GM10266 (cell line): ENCODE measurements around the gene MAPK8IP3.

ENCODE experiments used
- DNase-seq: peaks from one replicate; pipeline ENCODE4 v3.0.0; 2012; ENCODE audit errors: extremely low spot score
- TF ChIP-seq, protein P1 (sequence below): IDR thresholded peaks from 2 replicates; pipeline ENCODE4 v1.5.1; 2012; ENCODE audit warnings: mild to moderate bottlenecking, low read depth; ENCODE audit not compliant: control insufficient read depth, insufficient read depth; ENCODE audit errors: missing control alignments

MAPK8IP3 gene

DNA sequence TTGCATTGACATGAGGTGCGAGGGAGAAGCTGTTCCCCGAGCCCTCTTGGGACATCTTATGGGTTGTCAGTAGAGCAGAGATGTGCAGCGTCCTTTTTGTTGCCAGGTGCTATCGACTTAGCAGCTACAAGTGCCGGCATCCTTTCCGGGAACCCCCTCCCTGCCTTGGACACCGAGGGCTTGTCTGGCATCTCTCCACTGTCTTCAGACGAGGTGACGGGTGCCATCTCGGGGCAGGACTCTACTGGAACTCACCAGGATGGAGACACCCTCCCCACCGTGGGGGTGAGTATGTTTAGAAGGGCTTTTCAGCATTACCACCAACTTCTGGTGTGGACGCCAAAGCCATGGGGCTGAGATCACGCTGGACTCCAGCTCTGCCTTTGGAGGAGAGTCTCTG lies 39.7 kb upstream of the MAPK8IP3 start:
- DNase-seq, result no peak
- TF ChIP-seq, protein P1, sequence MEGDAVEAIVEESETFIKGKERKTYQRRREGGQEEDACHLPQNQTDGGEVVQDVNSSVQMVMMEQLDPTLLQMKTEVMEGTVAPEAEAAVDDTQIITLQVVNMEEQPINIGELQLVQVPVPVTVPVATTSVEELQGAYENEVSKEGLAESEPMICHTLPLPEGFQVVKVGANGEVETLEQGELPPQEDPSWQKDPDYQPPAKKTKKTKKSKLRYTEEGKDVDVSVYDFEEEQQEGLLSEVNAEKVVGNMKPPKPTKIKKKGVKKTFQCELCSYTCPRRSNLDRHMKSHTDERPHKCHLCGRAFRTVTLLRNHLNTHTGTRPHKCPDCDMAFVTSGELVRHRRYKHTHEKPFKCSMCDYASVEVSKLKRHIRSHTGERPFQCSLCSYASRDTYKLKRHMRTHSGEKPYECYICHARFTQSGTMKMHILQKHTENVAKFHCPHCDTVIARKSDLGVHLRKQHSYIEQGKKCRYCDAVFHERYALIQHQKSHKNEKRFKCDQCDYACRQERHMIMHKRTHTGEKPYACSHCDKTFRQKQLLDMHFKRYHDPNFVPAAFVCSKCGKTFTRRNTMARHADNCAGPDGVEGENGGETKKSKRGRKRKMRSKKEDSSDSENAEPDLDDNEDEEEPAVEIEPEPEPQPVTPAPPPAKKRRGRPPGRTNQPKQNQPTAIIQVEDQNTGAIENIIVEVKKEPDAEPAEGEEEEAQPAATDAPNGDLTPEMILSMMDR, result no peak

DNA sequence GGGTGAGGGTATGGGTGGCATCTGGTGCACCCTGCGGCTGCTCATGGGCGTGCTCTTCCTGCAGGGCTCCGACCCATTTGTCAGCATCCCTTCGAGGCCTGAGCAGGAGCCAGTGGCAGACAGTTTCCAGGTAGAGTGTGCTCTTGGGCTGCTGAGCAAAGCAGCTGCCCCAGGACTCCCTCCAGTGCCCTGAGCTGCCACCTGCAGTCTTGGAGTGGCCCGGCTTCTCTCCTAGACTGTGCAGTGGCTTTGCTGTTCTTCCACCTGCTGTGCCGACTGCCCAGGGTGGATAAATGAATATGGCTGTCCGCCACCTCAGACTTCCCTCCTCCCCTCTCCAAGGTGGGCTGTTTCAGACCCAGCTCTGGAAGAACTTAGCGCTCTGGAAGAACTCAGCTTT lies 38.7 kb upstream of the MAPK8IP3 start:
- no peak for DNase-seq
- TF ChIP-seq, protein P1, result no peak

DNA sequence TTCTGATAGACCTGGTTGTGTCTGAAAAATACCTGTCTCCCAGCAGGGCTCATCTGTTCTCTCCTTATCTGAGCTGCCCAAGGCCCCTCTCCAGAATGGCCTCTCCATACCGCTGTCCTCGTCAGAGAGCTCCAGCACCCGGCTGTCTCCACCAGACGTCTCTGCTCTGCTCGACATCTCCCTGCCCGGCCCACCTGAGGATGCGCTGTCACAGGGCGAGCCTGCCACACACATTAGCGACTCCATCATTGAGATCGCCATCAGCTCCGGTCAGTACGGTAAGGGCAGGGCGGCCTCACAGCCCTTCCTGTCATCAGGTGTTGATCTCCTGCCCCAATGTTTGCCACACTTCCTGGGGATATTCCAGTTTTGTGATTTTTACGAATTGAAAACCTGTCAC lies 38.1 kb upstream of the MAPK8IP3 start:
- no peak for DNase-seq
- TF ChIP-seq, protein P1, result no peak

DNA sequence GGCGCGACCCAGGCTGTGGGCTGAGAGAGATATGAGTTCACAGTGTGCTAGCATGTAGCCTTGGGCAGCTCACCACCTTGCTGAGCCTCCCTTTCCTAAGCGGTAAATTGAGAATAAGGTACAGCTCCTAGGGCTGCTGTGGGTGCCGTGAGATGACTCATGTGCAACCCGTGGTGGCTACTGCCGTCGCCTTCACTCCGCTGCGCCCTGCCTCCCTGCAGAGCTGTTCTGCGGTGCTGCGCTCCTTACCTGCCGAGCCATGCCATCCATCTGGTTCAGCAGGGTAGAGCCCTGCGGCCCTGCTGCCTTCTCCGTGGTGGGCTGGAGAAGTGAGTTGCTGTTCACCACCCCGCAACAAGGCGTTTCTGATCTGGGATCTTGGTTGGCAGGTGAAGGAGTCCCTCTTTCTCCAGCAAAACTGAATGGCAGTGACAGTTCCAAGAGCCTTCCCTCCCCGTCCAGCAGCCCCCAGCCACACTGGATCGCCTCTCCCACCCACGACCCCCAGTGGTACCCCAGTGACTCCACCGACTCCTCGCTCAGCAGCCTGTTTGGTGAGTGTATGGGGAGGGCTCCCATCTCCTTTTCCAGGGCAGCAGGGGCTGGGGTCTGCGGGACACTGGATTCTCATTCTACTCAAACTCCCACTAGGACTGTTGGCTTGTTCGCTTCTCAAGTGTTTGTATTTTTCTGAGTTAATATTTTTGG lies 37.2 kb upstream of the MAPK8IP3 start:
- TF ChIP-seq, protein P1, result no peak
- no peak for DNase-seq

DNA sequence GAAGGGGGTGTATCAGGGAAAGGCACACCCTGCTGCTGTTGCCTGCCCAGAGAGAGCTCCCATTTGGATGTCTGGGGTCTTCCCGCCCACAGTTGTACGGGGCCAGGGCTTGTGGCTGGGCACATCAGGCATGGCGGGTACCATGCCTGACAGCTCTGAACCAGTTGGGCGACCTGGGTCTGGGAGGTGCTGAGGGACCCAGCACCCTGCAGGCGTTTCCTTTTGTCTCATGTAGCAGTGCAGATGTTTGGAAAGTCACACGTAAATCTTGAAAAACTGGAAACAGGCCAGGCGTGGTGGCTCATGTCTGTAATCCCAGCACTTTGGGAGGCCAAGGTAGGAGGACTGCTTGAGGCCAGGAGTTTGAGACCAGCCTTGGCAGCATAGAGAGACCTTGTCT lies 36.3 kb upstream of the MAPK8IP3 start:
- DNase-seq, result no peak
- TF ChIP-seq, protein P1, result no peak

DNA sequence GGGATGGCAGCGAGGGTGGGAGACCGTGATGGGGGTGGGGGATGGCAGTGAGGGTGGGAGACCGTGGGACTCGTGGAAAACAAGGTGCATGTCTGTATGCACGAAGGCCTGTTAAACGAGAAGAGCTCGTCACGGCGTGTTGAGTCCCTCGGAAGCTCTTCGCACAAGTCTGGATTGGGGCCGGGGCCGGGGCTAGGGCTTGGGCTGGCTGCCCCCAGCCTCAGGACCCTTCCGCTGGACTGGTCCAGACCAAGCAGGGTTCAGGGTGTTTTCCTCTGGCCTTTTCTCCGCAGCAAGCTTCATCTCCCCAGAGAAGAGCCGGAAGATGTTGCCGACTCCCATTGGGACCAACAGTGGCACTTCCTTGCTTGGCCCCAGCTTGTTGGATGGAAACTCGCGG lies 35.6 kb upstream of the MAPK8IP3 start:
- TF ChIP-seq, protein P1, result no peak
- DNase-seq, result no peak

DNA sequence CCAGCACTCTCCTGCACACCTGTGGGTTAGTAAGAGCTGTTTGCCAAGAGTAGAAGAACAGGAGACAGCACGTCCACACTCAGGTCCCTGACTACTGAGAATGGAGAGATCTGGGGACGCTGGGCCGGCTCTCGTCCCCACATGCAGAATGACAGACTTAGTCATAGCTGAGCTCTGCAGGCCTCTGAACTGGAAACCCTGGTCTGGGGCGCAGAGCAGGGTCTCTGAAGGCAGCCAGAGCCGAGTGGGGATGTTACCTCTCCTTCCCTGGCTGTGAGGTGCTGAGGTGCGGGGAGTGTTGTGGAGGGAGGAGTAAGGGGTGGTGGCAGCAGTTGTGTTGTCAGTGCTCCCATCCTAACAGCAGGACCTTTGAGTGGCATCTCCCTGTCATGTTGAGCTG lies 35.1 kb upstream of the MAPK8IP3 start:
- TF ChIP-seq, protein P1, result no peak
- no peak for DNase-seq
